NT2/D1 (cell line): ENCODE results near the gene KLF6.

Experiments
- SUZ12 ChIP-seq: IDR thresholded peaks from 2 replicates; pipeline ENCODE4 v1.6.1; 2011; ENCODE audit not compliant: insufficient read length, insufficient read depth; ENCODE audit errors: extremely low read depth
- YY1 ChIP-seq: IDR thresholded peaks from 2 replicates; pipeline ENCODE4 v1.6.1; 2011; ENCODE audit not compliant: insufficient read length, insufficient read depth
- ZNF274 ChIP-seq: IDR thresholded peaks from 2 replicates; pipeline ENCODE4 v1.6.1; 2011; ENCODE audit warnings: mild to moderate bottlenecking, low read depth, low read length

DNA sequence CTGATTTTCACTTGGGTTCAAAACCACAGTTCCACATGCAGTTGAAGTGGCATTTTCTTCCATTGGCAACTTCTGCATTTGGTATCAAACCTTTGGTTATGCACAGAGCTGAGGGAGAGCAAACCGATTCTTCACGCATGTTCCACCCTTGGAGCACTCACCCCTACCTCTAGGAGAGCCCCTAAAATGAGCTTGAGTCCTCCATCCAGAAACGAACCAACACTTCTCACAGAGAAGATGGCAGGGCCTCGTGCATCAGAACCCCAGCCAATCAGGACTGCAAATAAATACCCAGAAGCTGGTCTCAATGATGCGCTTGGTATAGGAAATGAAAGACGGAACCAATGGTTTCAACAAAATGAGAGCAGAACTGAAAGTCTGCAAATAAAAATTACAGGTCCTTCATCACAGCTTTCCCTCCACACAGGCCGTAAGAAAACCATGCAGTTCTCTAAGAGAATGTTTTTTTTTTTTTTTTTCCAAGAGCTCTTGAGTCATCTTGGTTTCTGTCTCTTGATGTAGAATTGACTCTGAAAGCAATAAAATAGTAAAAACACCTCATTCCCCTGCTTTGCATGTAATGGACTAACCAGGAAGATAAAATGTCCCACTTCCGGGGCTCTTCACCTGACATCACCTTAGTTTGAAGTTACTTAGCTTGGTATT lies 23.9 kb downstream of the KLF6 start:
- no peak for TF ChIP-seq YY1
- TF ChIP-seq ZNF274 = no peak
- no peak for TF ChIP-seq SUZ12
